Measurements from ENCODE around the gene KDM8. TPM values are rescaled to one million over a fixed set of nuclear protein-coding genes. Genes with fewer than 3 reads are reported as not detected.

The KDM8 gene
- total RNA-seq, 2 donors from 2014 or later = 7.7 to 9.1 TPM

DNA sequence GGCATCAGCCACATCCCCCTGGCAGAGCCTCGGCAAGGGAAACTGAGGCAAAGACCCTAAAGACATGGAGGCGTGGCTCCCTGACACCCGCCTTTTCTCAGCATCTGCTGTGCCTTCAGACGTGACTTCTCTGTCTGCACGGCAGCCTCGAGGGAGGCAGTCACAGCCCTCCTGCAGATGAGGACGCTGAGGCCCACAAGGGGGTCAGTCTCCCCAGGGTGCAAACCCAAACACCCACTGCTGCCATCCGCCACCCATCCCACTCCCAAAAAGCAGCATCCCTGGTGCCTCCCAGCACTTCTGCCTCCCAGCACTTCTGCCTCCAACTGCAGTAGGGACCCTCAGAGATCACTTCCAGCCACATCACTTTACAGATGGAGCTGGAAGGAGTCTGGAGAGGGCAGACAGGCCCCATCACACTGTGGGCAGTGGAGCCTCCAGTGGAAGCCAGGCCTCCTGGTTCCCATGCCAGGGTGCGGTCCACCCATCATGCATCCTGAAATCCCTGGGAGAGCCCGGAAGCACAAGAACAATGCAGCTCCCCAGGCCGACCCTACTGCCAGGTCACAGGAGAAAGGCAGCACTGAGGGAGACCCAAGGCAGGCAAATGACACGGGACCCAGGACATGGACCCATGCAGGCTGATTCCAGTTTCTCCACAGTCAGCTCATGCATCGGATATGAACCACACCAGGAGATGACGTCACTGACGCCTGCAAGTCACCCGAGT lies 23.8 kb downstream of the KDM8 start:
- peaks cover 62% of the 10 kb centered on the region for H3K36me3 Mint-ChIP-seq (ENCODE audit: low read depth)
- no peak for ATAC-seq (replicated peaks)
- H3K9me3 Mint-ChIP-seq = no peaks in the 10 kb centered on the region
- H3K4me3 Mint-ChIP-seq = no peak overlapping the region
- H3K27ac Mint-ChIP-seq = peak overlapping the region; percentile 7
- no peaks in the 10 kb centered on the region for H3K27me3 Mint-ChIP-seq
- H3K4me1 Mint-ChIP-seq = peaks cover 28% of the 10 kb centered on the region

DNA sequence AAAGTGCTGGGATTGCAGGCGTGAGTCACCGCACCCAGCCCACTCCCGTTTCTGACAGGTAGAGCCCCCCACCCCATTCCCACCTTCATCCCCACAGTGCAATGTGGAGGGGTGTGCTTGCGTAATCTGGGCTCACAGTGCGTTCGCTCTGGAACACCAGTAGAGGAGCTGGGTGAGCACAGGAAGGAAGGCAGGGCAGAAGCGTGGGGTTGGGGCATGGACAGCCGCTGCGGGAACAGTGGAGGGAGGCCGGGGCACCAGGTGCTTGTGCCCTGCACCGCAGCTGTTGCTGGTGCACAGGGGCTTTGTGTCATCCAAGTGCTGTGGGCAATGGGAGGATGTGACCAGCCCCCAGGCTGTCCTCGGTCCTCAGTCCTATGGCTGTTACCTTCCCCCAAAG lies 24.7 kb downstream of the KDM8 start:
- Mint-ChIP-seq H3K4me3 (no peak overlapping the region), H3K27ac (no peak overlapping the region), H3K27me3 (no peaks in the 10 kb centered on the region), H3K36me3 (ENCODE audit: low read depth) (peaks cover 71% of the 10 kb centered on the region), H3K4me1 (peaks cover 36% of the 10 kb centered on the region), H3K9me3 (no peaks in the 10 kb centered on the region)
- ATAC-seq (replicated peaks) = no peak

DNA sequence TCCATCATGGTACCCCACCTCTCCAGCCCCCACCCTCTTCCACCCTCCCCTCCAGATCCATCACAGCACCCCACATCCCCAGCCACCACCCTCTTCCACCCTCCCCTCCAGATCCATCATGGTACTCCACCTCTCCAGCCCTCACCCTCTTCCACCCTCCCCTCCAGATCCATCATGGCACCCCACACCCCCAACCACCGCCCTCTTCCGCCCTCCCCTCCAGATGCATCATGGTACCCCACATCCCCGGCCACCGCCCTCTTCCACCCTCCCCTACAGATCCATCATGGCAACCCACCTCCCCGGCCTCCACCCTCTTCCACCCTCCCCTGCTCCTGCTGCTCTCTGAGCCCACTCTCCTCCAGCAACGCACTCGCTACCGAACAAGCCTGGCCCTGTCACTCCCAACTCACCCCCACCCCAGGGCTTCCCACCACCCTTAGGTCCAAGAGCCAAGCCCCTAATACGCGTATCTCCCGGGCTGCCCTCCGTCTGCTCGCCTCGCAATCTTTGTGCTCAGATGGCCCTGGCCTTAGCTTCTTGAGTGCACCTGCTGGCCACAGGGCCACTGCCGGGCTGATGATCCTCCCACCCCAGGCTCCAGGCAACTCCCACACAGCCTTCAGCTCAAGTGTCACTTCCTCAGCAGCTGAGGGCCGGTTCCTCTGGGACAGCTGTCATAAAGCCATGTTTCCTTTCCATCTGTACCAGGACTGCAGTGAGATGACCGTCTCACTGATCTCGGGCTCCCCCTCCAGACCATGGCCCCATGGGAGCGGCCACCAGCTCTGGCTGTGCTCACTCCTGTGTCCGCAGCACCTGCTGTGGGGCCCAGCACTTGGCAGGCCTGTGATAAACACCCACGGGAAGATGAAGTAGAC lies 25.5 kb downstream of the KDM8 start:
- peaks cover 37% of the 10 kb centered on the region for H3K4me1 Mint-ChIP-seq
- H3K36me3 Mint-ChIP-seq (ENCODE audit: low read depth) = peaks cover 77% of the 10 kb centered on the region
- peak overlapping the region; percentile 33 for H3K27ac Mint-ChIP-seq
- no peak overlapping the region for H3K4me3 Mint-ChIP-seq
- no peaks in the 10 kb centered on the region for H3K9me3 Mint-ChIP-seq
- ATAC-seq (replicated peaks) = no peak
- H3K27me3 Mint-ChIP-seq = no peaks in the 10 kb centered on the region

DNA sequence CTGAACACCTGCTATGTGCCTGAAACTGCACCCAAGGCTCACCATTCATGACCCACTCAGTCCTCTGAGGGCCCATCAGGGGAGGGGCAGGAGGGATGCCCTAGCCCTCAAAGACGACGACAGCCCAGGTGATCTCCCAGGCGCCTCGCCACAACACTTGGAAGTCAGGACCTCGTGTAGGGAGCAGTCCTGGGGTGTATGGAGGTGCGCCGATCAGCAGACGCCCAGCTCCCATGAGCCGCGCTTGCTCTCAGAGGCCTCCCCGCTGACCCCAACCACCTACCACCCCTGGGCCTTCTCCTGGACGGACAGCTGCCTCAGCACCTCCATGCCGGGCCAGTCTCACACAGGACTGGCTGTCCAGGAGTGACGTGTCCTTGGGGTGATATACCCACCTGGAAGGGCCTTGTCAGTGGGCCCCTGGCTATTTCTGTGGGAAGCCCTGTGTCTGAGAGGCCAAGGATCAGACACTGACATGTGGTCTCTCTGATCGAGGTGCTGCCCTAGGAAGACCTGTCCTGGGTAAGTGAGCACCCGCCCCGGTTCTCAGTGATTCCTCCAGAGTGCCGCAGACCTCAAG lies 26.7 kb downstream of the KDM8 start:
- Mint-ChIP-seq H3K4me1 (peaks cover 37% of the 10 kb centered on the region), H3K27me3 (no peaks in the 10 kb centered on the region), H3K36me3 (ENCODE audit: low read depth) (peaks cover 77% of the 10 kb centered on the region), H3K4me3 (peak overlapping the region; percentile 82), H3K27ac (peak overlapping the region; percentile 77), H3K9me3 (no peaks in the 10 kb centered on the region)
- ATAC-seq (replicated peaks) = no peak

DNA sequence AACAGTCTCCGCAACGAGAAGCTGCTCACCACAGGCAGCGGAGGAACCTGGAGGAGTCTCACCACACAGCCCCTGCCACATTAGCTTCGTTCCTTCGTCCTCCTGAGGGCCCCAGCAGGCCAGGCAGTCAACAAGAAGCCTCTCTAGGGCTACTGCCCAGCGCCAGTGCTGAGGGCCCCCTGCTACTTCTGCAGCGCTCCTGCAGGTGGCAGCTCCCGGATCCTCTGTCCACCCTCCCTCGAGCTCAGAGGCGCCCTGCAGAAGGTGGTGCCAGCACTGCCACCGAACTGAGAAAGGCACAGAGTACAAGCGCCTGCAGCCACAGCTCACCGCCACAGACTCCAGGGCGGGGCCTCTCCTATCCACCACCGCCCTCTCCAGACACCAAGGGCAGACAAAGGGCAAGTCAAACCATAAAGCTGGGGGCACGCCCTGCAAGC lies 27.3 kb downstream of the KDM8 start:
- Mint-ChIP-seq H3K9me3 (no peaks in the 10 kb centered on the region), H3K27ac (peak overlapping the region; percentile 77), H3K36me3 (ENCODE audit: low read depth) (peaks cover 81% of the 10 kb centered on the region), H3K4me1 (peaks cover 42% of the 10 kb centered on the region), H3K4me3 (peak overlapping the region; percentile 82), H3K27me3 (no peaks in the 10 kb centered on the region)
- ATAC-seq (replicated peaks) = peak; percentile 49

DNA sequence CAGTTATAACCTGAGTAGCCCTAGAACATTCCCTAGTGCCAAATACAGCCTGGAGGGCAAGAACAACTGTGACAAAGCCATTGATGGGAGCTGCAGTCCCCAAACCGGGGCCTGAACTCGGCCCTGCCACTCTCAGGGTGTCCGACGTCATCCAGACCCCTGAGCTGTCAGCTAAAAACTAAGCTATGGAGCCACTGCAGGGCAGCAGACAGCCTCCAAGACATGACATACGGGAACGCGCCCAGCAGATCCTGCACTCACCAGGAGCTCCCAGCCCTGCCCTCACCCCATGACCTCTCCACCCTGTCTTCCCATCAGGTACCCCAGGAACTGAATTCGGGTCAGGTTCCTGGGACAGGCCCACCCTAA lies 28.4 kb downstream of the KDM8 start:
- Mint-ChIP-seq H3K4me1 (peaks cover 38% of the 10 kb centered on the region), H3K4me3 (peak overlapping the region; percentile 82), H3K36me3 (ENCODE audit: low read depth) (peaks cover 74% of the 10 kb centered on the region), H3K27me3 (no peaks in the 10 kb centered on the region), H3K27ac (peak overlapping the region; percentile 90), H3K9me3 (no peaks in the 10 kb centered on the region)
- no peak for ATAC-seq (replicated peaks)

DNA sequence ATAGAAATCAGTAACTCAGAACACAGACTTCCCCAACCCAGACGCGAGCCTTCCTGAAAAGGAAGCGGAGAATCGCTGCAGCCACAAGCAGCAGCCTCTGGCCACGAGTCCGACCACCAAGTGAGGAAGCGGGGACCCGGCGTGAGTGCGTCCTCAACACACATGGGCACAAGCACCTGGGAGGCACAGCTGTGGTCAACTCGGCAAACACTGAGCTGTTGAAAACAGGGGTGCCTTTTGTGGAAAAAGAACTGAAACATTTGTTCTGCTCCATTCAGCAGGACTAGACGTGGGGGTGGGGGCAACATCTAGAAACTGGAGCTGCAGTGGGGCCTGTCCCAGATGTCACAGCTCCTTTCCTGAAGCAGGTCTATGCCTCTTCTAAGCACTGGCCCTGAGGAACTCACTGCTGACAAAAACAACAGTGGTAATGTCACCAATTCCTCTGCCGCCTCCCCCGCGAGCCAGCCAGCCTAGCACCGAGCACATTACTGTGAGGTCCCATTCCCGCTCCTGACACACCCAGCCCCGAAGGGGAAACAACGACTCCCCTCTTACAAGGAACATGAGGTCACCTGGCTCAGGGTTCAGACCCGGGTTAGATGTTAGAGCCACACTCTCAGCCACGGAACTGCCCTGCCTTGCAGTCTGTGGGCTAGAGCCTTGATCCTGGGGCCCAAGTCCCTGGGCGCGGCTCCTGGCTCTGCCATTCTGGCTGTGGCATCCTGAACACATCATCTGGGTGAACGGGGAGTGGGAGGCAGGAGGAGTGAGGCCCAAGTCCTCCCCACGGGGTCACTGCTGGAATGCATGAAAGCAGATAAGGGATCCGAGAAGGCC lies 29.0 kb downstream of the KDM8 start:
- Mint-ChIP-seq H3K4me3 (peak overlapping the region; percentile 82), H3K36me3 (ENCODE audit: low read depth) (peaks cover 74% of the 10 kb centered on the region), H3K27me3 (no peaks in the 10 kb centered on the region), H3K9me3 (no peaks in the 10 kb centered on the region), H3K4me1 (peaks cover 44% of the 10 kb centered on the region), H3K27ac (peak overlapping the region; percentile 90)
- peak; percentile 30 for ATAC-seq (replicated peaks)

DNA sequence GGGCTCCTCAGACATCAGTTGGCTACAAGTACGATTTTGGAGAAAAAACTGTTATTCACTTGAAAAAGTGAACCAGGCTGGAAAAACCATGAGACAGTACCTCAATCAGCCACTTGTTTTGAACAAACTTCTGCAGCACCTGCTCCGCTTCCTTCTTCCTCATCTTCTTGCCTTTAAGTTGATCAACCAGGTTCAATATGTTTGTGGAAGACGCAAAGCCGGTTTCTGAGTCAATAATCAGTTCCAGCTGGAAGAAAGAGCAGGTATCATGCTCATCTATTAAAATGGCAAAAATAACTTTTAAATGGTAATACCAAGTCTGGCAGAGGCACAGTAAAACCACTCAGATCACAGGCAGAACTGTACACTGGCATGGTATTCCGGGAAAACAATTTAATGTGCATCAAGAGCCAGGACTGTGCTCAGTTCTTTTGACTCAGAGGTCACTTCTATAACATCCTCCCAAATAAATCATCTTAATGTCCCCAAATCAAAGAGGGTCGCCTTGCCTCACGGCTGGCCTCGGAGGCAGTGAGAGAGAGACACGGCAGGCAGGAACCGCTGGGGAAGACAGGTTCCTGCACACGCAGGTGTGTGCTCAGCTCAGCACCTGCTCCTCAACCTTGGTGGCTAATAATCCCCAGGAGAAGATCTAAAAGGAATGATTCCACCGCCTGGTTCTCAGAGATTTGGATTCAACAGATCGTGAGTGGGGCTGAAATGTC lies 29.7 kb downstream of the KDM8 start:
- peaks cover 74% of the 10 kb centered on the region for H3K36me3 Mint-ChIP-seq (ENCODE audit: low read depth)
- no peak for ATAC-seq (replicated peaks)
- no peaks in the 10 kb centered on the region for H3K9me3 Mint-ChIP-seq
- H3K27me3 Mint-ChIP-seq = no peaks in the 10 kb centered on the region
- peaks cover 52% of the 10 kb centered on the region for H3K4me1 Mint-ChIP-seq
- H3K27ac Mint-ChIP-seq = peak overlapping the region; percentile 90
- H3K4me3 Mint-ChIP-seq = peak overlapping the region; percentile 82

DNA sequence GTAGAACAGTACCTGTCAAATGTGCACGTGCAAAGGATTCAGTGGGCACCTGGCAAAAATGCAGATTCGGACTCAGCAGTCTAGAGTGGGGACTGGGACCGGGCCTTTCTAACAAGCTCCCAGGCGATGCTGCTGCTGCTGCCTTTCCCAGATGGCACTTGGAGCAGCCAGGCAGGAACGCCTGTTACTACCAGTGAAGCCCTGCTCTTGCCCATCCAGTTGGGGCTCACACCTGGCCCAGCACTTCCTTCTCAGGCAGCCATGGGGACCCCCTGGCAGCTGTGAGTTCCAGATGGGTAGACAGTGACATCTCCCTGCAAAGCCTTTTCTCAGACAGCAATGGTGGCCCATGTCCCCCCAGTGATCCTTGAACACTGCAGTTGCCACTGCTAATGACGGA lies 30.4 kb downstream of the KDM8 start:
- H3K9me3 Mint-ChIP-seq = no peaks in the 10 kb centered on the region

DNA sequence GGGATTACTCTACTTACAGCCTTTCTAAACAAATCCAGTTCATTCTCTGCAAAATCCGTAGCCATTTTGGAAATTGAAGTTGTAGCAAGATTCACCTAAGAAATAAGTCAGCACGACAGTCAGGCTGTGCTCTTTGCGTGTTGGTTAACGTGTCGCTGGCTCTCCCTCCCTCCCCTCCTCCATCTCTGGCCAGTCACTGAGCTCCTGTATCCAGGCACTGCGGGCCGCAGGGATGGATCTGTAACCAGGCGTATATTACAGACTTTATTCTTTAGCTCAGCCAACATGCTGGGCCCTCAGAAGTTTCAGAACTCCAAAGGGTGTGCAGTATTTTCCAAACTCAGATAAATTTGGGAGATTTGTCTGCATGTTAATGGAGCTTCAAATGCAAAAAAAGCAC lies 30.8 kb downstream of the KDM8 start:
- H3K4me1 Mint-ChIP-seq = peaks cover 58% of the 10 kb centered on the region
- ATAC-seq (replicated peaks) = no peak
- peaks cover 71% of the 10 kb centered on the region for H3K36me3 Mint-ChIP-seq (ENCODE audit: low read depth)
- H3K4me3 Mint-ChIP-seq = peak overlapping the region; percentile 82
- no peaks in the 10 kb centered on the region for H3K9me3 Mint-ChIP-seq
- H3K27me3 Mint-ChIP-seq = no peaks in the 10 kb centered on the region
- H3K27ac Mint-ChIP-seq = no peak overlapping the region

More for the DNA sequence above, 30.4 kb downstream of the KDM8 start:
- no peak for ATAC-seq (replicated peaks)
- peaks cover 71% of the 10 kb centered on the region for H3K36me3 Mint-ChIP-seq (ENCODE audit: low read depth)
- no peaks in the 10 kb centered on the region for H3K27me3 Mint-ChIP-seq
- peaks cover 58% of the 10 kb centered on the region for H3K4me1 Mint-ChIP-seq
- H3K27ac Mint-ChIP-seq = no peak overlapping the region
- H3K4me3 Mint-ChIP-seq = peak overlapping the region; percentile 82

DNA sequence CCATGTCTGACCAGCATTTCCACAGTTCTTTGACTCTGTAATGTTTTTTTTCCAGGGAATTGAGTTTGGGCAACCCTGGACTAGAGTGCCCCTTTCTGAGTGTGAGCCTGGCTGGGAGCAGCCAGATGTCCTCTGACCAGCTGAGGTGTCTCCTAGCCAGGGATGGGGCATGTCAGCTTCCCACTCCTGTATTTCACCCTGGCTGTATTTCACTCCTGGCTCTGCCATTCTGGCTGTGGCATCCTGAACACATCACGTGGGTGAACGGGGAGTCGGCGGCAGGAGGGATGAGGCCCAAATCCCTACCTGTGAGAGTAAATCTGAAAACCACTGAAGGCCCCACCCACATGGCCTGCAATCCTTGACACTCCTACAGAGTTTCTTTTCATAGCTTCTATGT lies 31.3 kb downstream of the KDM8 start:
- no peak for ATAC-seq (replicated peaks)
- Mint-ChIP-seq H3K27ac (peak overlapping the region; percentile 98), H3K9me3 (no peaks in the 10 kb centered on the region), H3K4me3 (peak overlapping the region; percentile 82), H3K36me3 (ENCODE audit: low read depth) (peaks cover 71% of the 10 kb centered on the region), H3K4me1 (peaks cover 58% of the 10 kb centered on the region), H3K27me3 (no peaks in the 10 kb centered on the region)

DNA sequence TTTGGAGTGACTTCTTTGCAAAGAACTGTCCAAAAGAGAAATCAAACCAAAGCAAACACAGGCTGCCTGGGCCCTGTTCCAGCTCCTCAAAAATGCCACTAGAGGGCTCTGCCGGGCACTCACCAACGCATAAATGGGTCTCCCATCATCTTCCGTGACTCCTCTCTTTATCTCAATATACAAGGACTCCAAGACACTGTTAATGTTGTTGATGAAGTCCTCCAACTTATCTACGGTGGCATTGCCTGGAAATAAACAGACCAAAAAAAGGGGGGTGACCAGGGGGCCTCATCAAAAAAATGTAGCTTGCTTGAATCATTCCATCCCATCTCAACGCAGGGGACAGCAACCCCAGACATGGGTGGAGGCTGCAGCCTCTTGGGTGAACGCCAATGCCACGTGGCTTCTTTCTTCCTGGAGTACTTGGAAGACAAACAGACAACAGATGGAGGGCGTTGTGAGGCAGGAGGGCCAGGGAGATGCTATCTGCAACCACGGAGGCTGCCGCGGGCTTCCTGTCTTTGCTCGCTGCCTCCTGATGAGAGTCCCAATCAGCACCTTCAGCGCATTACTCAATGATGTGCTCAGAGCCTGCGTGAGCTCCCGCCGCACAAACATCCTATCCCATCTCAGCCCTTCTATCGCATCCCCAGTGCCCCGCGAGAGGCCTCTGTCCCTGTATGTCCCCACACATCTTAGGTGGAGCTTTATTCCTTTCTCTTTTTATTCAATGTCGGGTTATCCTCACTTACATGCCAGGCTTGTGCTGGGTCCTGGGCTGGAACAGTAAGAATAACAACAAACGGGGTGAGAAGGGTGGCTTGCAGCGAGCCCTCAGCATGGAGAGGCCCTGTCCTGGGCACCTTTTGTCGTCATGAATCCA lies 32.0 kb downstream of the KDM8 start:
- Mint-ChIP-seq H3K36me3 (ENCODE audit: low read depth) (peaks cover 71% of the 10 kb centered on the region), H3K27me3 (no peaks in the 10 kb centered on the region), H3K9me3 (no peaks in the 10 kb centered on the region), H3K4me1 (peaks cover 65% of the 10 kb centered on the region), H3K27ac (peak overlapping the region; percentile 98), H3K4me3 (peak overlapping the region; percentile 82)
- ATAC-seq (replicated peaks) = peak; percentile 49

DNA sequence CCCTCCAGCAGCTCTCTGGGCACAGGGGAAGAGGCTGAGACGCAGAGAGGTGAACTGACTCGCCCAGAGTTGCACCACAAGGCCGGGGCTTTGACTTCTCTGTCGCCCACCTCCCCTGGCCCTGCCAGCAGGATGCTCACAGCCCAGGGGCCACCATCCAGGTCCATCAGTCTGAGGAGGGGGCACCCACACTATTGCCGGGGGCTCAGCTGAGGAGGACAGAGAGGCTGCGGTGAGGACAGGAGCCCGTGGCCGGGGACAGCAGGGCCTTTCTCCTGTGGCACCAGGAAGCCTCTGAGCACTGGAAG lies 32.6 kb downstream of the KDM8 start:
- Mint-ChIP-seq H3K27me3 (no peaks in the 10 kb centered on the region), H3K4me1 (peaks cover 60% of the 10 kb centered on the region), H3K27ac (peak overlapping the region; percentile 98), H3K36me3 (ENCODE audit: low read depth) (peaks cover 65% of the 10 kb centered on the region), H3K9me3 (no peaks in the 10 kb centered on the region), H3K4me3 (peak overlapping the region; percentile 82)
- no peak for ATAC-seq (replicated peaks)

All from activated T-helper 17 cell treated with anti-CD3 and anti-CD28 coated beads, Interleukin-2, amount 50 U/mL, for 72 hours (primary cell).